Suprapubic skin (tissue), 4 donors: ENCODE data around the gene WDR83. TPM values are rescaled to one million over a fixed set of nuclear protein-coding genes. Genes with fewer than 3 reads are reported as not detected.

ENCODE experiments used
- DNase-seq, 2 donors: peaks; one replicate each; pipeline ENCODE4 v3.0.0-alpha.2; 2019; ENCODE audit warnings: low spot score in 2 of 2
- H3K27ac ChIP-seq: fragments of 200-600 bp; sonication (generic); one replicate; pipeline ENCODE4 v1.5.1; 2019
- H3K27me3 ChIP-seq: fragments of 200-600 bp; sonication (generic); one replicate; pipeline ENCODE4 v1.5.1; 2019
- H3K36me3 ChIP-seq: fragments of 200-600 bp; sonication (generic); one replicate; pipeline ENCODE4 v1.5.1; 2019
- H3K4me1 ChIP-seq: fragments of 200-600 bp; sonication (generic); one replicate; pipeline ENCODE4 v1.5.1; 2019
- H3K4me3 ChIP-seq: fragments of 200-600 bp; sonication (generic); one replicate; pipeline ENCODE4 v1.5.1; 2019; ENCODE audit warnings: mild to moderate bottlenecking
- H3K9me3 ChIP-seq: fragments of 200-600 bp; sonication (generic); one replicate; pipeline ENCODE4 v1.5.1; 2019
- EP300 ChIP-seq: sonication (generic); formaldehyde crosslinking; IDR thresholded peaks from one replicate; pipeline ENCODE4 v1.6.1; 2017; ENCODE audit warnings: antibody characterized with exemption
- POLR2A ChIP-seq, 2 donors: fragments of 450-650 bp; IDR thresholded peaks; one replicate each; pipeline ENCODE4 v1.6.1; 2017; ENCODE audit warnings: antibody characterized with exemption in 2 of 2, mild to moderate bottlenecking in 2 of 2, moderate library complexity in 2 of 2
- POLR2AphosphoS5 ChIP-seq, 3 donors: sonication (generic); formaldehyde crosslinking; IDR thresholded peaks; one replicate each; pipeline ENCODE4 v1.6.1; 2017; ENCODE audit warnings: antibody characterized with exemption in 3 of 3
- WGBS: methylation state at CpG from one replicate; pipeline ENCODE4 v1.1.5; 2018; 5-methylcytosine and 5-hydroxymethylcytosine counted together
- total RNA-seq, 4 donors: library from RNA; depleted of rRNA; stranded (reverse); fragments of >200 nt; gene quantifications; one replicate each; pipeline ENCODE4 v1.1.0, GENCODE V29; 2016
- TF ChIP-seq, protein P1 (sequence below), 2 donors: fragments of 200-600 bp in 1 of 2; fragments of 450-650 bp in 1 of 2; sonication (generic) in 1 of 2; IDR thresholded peaks; one replicate each; pipeline ENCODE4 v1.5.1; 2016 to 2019; ENCODE audit warnings: antibody characterized with exemption in 2 of 2, mild to moderate bottlenecking in 1 of 2, moderate library complexity in 1 of 2

The WDR83 gene
- total RNA-seq, 4 donors from 2014 or later = 9.8 to 21.9 (median 17.2) TPM

DNA sequence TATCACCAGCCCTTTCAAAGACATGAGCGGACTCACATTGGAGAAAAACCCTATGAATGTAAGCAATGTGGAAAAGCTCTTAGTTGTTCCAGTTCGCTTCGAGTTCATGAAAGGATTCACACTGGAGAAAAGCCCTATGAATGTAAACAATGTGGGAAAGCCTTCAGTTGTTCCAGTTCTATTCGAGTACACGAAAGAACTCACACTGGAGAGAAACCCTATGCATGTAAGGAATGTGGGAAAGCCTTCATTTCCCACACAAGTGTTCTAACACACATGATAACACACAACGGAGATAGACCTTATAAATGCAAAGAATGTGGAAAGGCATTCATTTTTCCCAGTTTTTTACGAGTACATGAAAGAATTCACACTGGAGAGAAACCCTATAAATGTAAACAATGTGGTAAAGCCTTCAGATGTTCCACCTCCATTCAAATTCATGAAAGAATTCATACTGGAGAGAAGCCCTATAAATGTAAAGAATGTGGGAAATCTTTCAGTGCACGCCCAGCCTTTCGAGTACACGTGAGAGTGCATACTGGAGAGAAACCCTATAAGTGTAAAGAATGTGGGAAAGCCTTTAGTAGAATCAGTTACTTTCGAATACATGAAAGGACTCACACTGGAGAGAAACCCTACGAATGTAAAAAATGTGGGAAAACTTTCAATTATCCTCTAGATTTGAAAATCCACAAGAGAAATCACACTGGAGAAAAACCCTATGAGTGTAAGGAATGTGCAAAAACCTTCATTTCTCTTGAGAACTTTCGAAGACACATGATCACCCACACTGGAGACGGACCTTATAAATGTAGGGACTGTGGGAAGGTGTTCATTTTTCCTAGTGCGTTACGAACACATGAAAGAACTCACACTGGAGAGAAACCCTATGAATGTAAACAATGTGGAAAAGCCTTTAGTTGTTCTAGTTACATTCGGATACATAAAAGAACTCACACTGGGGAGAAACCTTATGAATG is 38.3 kb upstream of the WDR83 start:
- TF ChIP-seq EP300 = no peak
- TF ChIP-seq, protein P1, sequence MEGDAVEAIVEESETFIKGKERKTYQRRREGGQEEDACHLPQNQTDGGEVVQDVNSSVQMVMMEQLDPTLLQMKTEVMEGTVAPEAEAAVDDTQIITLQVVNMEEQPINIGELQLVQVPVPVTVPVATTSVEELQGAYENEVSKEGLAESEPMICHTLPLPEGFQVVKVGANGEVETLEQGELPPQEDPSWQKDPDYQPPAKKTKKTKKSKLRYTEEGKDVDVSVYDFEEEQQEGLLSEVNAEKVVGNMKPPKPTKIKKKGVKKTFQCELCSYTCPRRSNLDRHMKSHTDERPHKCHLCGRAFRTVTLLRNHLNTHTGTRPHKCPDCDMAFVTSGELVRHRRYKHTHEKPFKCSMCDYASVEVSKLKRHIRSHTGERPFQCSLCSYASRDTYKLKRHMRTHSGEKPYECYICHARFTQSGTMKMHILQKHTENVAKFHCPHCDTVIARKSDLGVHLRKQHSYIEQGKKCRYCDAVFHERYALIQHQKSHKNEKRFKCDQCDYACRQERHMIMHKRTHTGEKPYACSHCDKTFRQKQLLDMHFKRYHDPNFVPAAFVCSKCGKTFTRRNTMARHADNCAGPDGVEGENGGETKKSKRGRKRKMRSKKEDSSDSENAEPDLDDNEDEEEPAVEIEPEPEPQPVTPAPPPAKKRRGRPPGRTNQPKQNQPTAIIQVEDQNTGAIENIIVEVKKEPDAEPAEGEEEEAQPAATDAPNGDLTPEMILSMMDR (IDR thresholded peaks at IDR 0.05) = no peak
- peaks cover 11% of the 10 kb centered on the region for H3K9me3 ChIP-seq
- H3K27ac ChIP-seq = no peak overlapping the region
- H3K27me3 ChIP-seq = no peaks in the 10 kb centered on the region
- WGBS = 97% methylated on average over 17 of the region's 17 CpGs
- peaks cover 74% of the 10 kb centered on the region for H3K36me3 ChIP-seq
- DNase-seq = no peak
- H3K4me3 ChIP-seq = no peak overlapping the region
- no peaks in the 10 kb centered on the region for H3K4me1 ChIP-seq

- H3K27me3 ChIP-seq = no peaks in the 10 kb centered on the region
- TF ChIP-seq EP300 = no peak
- no peak for TF ChIP-seq POLR2AphosphoS5 (IDR thresholded peaks at IDR 0.05)
- TF ChIP-seq, protein P1 (IDR thresholded peaks at IDR 0.05) = no peak
- TF ChIP-seq POLR2A (IDR thresholded peaks at IDR 0.05) = no peak
- peaks cover 11% of the 10 kb centered on the region for H3K9me3 ChIP-seq
- DNase-seq = no peak
- no peak overlapping the region for H3K4me3 ChIP-seq
- over 99% methylated on average over 7 of the region's 7 CpGs for WGBS
- H3K27ac ChIP-seq = no peak overlapping the region
- no peaks in the 10 kb centered on the region for H3K4me1 ChIP-seq
- peaks cover 68% of the 10 kb centered on the region for H3K36me3 ChIP-seq
These were observed 37.4 kb upstream of the WDR83 start for GRCh38 chr19:12629215-12629614.

- no peak for TF ChIP-seq POLR2A (IDR thresholded peaks at IDR 0.05)
- TF ChIP-seq EP300 = no peak
- TF ChIP-seq POLR2AphosphoS5 (IDR thresholded peaks at IDR 0.05) = no peak
- TF ChIP-seq, protein P1 (IDR thresholded peaks at IDR 0.05) = no peak
- no peak for DNase-seq
- 75% methylated on average over 13 of the region's 13 CpGs for WGBS
These were observed 30.0 kb upstream of the WDR83 start for GRCh38 chr19:12636631-12637030.

GRCh38 chr19:12638611-12639182 is 27.9 kb upstream of the WDR83 start:
- 91% methylated on average over 20 of the region's 22 CpGs for WGBS
- no peaks in the 10 kb centered on the region for H3K27me3 ChIP-seq
- no peak for DNase-seq
- TF ChIP-seq EP300 (no peak), POLR2A (IDR thresholded peaks at IDR 0.05) (no peak), POLR2AphosphoS5 (IDR thresholded peaks at IDR 0.05) (no peak)
- TF ChIP-seq, protein P1 (IDR thresholded peaks at IDR 0.05) = no peak
- H3K4me1 ChIP-seq = peaks cover 9% of the 10 kb centered on the region
- H3K36me3 ChIP-seq = no peaks in the 10 kb centered on the region
- no peaks in the 10 kb centered on the region for H3K9me3 ChIP-seq
- H3K27ac ChIP-seq = no peak overlapping the region
- no peak overlapping the region for H3K4me3 ChIP-seq

More at GRCh38 chr19:12636631-12637030, 30.0 kb upstream of the WDR83 start:
- no peaks in the 10 kb centered on the region for H3K9me3 ChIP-seq
- peaks cover 9% of the 10 kb centered on the region for H3K4me1 ChIP-seq
- peaks cover 3% of the 10 kb centered on the region for H3K36me3 ChIP-seq
- no peaks in the 10 kb centered on the region for H3K27me3 ChIP-seq
- H3K4me3 ChIP-seq = no peak overlapping the region
- no peak overlapping the region for H3K27ac ChIP-seq
